Gastrocnemius medialis (tissue), 4 donors: ENCODE results near the gene MED10.

ENCODE experiments used
- POLR2A ChIP-seq, 2 donors: fragments of 450-650 bp; IDR thresholded peaks; one replicate each; pipeline ENCODE4 v1.6.1; 2017; ENCODE audit warnings: antibody characterized with exemption in 2 of 2, mild to moderate bottlenecking in 2 of 2, moderate library complexity in 2 of 2
- TF ChIP-seq, protein P1 (sequence below), 5 experiments: fragments of 450-650 bp in 3 of 5; fragments of 200-600 bp in 2 of 5; sonication (generic) in 2 of 5; IDR thresholded peaks in 4 of 5; conservative IDR thresholded peaks in 1 of 5; 1 replicate in 4 of 5; 2 replicates in 1 of 5; pipeline ENCODE4 v1.5.1; 2016 to 2019; ENCODE audit warnings: antibody characterized with exemption in 5 of 5, mild to moderate bottlenecking in 3 of 5, moderate library complexity in 3 of 5

DNA sequence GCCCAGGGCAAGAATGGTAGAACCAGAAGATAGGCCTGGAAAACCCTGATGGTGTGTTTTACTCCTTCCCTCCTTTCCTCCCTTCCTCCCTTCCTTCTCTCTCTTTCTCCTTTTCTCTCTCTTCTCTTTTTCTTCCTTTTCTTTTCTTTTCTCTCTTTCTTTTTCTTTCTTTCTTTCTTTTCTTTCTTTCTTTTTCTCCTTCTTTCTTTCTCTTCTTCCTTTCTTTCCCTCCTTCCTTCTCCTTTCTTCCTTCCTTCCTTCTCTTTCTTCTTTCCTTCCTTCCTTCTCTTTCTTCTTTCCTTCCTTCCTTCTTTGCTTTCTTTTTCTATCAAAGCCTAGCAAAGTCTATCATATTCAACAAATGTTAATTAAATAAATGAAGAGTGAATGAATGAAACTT is 46.4 kb upstream of the MED10 start:
- TF ChIP-seq, protein P1, sequence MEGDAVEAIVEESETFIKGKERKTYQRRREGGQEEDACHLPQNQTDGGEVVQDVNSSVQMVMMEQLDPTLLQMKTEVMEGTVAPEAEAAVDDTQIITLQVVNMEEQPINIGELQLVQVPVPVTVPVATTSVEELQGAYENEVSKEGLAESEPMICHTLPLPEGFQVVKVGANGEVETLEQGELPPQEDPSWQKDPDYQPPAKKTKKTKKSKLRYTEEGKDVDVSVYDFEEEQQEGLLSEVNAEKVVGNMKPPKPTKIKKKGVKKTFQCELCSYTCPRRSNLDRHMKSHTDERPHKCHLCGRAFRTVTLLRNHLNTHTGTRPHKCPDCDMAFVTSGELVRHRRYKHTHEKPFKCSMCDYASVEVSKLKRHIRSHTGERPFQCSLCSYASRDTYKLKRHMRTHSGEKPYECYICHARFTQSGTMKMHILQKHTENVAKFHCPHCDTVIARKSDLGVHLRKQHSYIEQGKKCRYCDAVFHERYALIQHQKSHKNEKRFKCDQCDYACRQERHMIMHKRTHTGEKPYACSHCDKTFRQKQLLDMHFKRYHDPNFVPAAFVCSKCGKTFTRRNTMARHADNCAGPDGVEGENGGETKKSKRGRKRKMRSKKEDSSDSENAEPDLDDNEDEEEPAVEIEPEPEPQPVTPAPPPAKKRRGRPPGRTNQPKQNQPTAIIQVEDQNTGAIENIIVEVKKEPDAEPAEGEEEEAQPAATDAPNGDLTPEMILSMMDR (IDR thresholded peaks at IDR 0.05 in 4 of 5, conservative IDR thresholded peaks at IDR 0.05 in 1 of 5), result no peak
- no peak for TF ChIP-seq POLR2A (IDR thresholded peaks at IDR 0.05)
